SU-DHL-6 (cell line): ENCODE data around the gene PPP1CC.
A peak's percentile ranks its signal among the peaks of the same experiment; 100 is the strongest.

Experiments used
- H2AFZ ChIP-seq: fragments of 200-600 bp; sonication (generic); 2 replicates; pipeline ENCODE4 v1.6.1; 2014; ENCODE audit warnings: low read depth, mild to moderate bottlenecking, moderate library complexity, mixed read lengths, antibody characterized with exemption, low read length; ENCODE audit not compliant: severe bottlenecking
- H3F3A ChIP-seq: fragments of 200-600 bp; shearing (Covaris generic); 2 replicates; pipeline ENCODE4 v1.6.0; 2016; ENCODE audit warnings: antibody characterized with exemption, mild to moderate bottlenecking; ENCODE audit not compliant: insufficient read depth
- H3K27ac ChIP-seq: fragments of 200-600 bp; sonication (generic); 2 replicates; pipeline ENCODE4 v1.5.1; 2016; ENCODE audit warnings: low read depth, mild to moderate bottlenecking, low read length, moderate library complexity, mixed read lengths
- H3K27me3 ChIP-seq: fragments of 200-600 bp; sonication (generic), shearing (Covaris generic); 2 replicates; pipeline ENCODE4 v1.6.0; 2014; ENCODE audit warnings: mild to moderate bottlenecking, low read length
- H3K36me3 ChIP-seq: fragments of 200-600 bp; sonication (generic); 2 replicates; pipeline ENCODE4 v1.6.1; 2014; ENCODE audit warnings: mild to moderate bottlenecking, low read length, mixed read lengths
- H3K4me2 ChIP-seq: fragments of 300-600, 200-600 bp; shearing (Covaris generic), sonication (generic); 2 replicates; pipeline ENCODE4 v1.6.0; 2014; ENCODE audit warnings: low read length, low read depth, mild to moderate bottlenecking; ENCODE audit not compliant: poor library complexity, severe bottlenecking
- H3K4me3 ChIP-seq: fragments of 200-600 bp; sonication (generic); 2 replicates; pipeline ENCODE4 v1.5.1; 2014; ENCODE audit warnings: antibody characterized with exemption, low read length, mild to moderate bottlenecking, mixed read lengths; ENCODE audit not compliant: insufficient read depth, poor library complexity, severe bottlenecking
- H3K79me2 ChIP-seq: fragments of 200-600 bp; sonication (generic); 2 replicates; pipeline ENCODE4 v1.6.1; 2014; ENCODE audit warnings: mild to moderate bottlenecking, low read length, moderate library complexity; ENCODE audit not compliant: insufficient read depth
- H3K9ac ChIP-seq: fragments of 200-600 bp; sonication (generic); 2 replicates; pipeline ENCODE4 v1.7.0; 2014; ENCODE audit warnings: mild to moderate bottlenecking, low read length
- H3K9me2 ChIP-seq: fragments of 200-600 bp; sonication (generic); replicated peaks from 2 replicates; pipeline ENCODE4 v1.6.1; 2014; ENCODE audit warnings: low read length; ENCODE audit not compliant: insufficient read depth
- H3K9me3 ChIP-seq: fragments of 200-600 bp; sonication (generic); 2 replicates; pipeline ENCODE4 v1.6.1; 2014; ENCODE audit warnings: low read length, mixed read lengths; ENCODE audit not compliant: insufficient read depth
- H4K20me1 ChIP-seq: fragments of 200-600 bp; sonication (generic); 2 replicates; pipeline ENCODE4 v1.6.1; 2014; ENCODE audit warnings: low read depth, mild to moderate bottlenecking, antibody characterized with exemption, low read length, moderate library complexity, mixed read lengths
- EZH2phosphoT487 ChIP-seq: fragments of 200-600 bp; sonication (generic), shearing (Covaris generic); conservative IDR thresholded peaks from 2 replicates; pipeline ENCODE4 v1.6.1; 2018; ENCODE audit warnings: mild to moderate bottlenecking, antibody characterized with exemption, low read length, moderate library complexity, mixed read lengths
- TF ChIP-seq, protein P1 (sequence below): fragments of 200-600 bp; sonication (generic); IDR thresholded peaks from one replicate; pipeline ENCODE4 v1.5.1; 2017; ENCODE audit warnings: antibody characterized with exemption, mild to moderate bottlenecking, low read length, moderate library complexity; ENCODE audit not compliant: insufficient read depth, poor library complexity, severe bottlenecking

PPP1CC gene

DNA sequence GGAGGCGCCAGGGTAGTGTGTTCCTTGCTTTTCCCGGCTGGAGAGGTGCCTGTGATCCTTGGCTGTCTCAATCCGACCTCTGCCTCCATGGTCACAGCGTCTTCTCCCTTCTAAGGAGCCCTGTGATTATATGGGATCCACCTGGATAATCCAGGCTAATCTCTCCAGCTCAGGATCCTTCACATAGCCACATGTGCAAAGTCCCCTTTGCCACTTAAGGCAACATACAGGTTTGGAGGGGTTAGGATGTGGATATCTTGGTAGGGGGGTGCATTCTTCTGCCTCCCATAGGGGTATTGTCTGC is 52.6 kb downstream of the PPP1CC start:
- Histone ChIP-seq H4K20me1 (no peaks in the 10 kb centered on the region), H3K79me2 (peaks cover 13% of the 10 kb centered on the region; the same call in 1 of the 2 replicates), H3K27ac (peak overlapping the region; percentile 50), H3K27me3 (no peaks in the 10 kb centered on the region), H3K36me3 (no peaks in the 10 kb centered on the region), H3K4me3 (no peak overlapping the region), H3K4me2 (peak overlapping the region; percentile 53), H2AFZ (peak overlapping the region; percentile 9), H3K9ac (peak overlapping the region; percentile 66), H3K9me3 (no peaks in the 10 kb centered on the region), H3K9me2 (no peaks in the 10 kb centered on the region), H3F3A (peaks cover 12% of the 10 kb centered on the region)
- no peak for TF ChIP-seq EZH2phosphoT487
- TF ChIP-seq, protein P1, sequence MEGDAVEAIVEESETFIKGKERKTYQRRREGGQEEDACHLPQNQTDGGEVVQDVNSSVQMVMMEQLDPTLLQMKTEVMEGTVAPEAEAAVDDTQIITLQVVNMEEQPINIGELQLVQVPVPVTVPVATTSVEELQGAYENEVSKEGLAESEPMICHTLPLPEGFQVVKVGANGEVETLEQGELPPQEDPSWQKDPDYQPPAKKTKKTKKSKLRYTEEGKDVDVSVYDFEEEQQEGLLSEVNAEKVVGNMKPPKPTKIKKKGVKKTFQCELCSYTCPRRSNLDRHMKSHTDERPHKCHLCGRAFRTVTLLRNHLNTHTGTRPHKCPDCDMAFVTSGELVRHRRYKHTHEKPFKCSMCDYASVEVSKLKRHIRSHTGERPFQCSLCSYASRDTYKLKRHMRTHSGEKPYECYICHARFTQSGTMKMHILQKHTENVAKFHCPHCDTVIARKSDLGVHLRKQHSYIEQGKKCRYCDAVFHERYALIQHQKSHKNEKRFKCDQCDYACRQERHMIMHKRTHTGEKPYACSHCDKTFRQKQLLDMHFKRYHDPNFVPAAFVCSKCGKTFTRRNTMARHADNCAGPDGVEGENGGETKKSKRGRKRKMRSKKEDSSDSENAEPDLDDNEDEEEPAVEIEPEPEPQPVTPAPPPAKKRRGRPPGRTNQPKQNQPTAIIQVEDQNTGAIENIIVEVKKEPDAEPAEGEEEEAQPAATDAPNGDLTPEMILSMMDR: no peak

DNA sequence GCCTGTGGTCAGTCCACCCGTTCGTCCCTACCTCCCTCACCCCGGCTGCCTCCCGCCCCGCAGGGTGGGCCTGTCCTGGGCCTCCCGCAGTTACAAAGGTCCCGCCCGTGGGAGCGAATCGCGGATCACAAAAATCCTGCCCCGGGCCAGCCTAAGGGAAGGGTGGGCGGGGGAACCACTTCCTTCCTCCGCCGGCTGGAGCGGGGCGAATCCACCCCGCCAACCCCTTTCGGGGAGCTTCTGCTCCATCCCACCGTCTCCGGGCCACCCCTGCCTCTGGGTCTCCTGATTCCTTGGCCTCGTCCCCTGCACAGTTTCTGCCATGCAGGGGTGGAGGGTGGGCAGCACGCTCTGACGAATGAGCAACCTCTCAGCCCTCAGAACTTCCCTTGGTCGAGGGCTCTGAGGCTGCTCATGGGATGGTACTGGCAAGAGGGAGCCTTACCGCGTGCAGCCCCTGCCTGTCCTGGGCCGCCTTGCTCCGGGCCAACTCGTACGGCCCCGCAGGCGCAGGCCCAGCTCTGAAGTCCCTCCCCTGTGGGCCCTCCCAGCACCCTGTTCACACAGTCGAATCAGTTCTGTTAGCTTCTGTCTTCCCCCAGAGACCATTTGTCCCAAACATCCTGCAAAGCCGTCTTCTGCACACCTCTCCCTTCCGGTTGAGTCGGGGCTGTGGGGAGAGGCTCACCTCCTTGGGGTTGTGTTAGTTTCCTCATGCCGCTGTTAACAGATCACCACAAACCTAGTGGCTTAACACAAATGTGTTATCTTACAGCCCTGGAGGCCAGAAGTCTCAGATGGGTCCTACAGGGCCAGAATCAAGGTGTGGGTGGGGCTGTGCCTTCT is 53.2 kb downstream of the PPP1CC start:
- Histone ChIP-seq H4K20me1 (no peaks in the 10 kb centered on the region), H3K4me2 (peak overlapping the region; percentile 53), H3K27ac (peak overlapping the region; percentile 50), H3K36me3 (no peaks in the 10 kb centered on the region), H3K9me3 (no peaks in the 10 kb centered on the region), H3K9me2 (no peaks in the 10 kb centered on the region), H3K79me2 (peaks cover 13% of the 10 kb centered on the region; the same call in 1 of the 2 replicates), H3K9ac (peak overlapping the region; percentile 66), H3K27me3 (no peaks in the 10 kb centered on the region), H2AFZ (peak overlapping the region; percentile 9), H3K4me3 (peak overlapping the region; percentile 21), H3F3A (peaks cover 12% of the 10 kb centered on the region)
- TF ChIP-seq, protein P1: no peak
- no peak for TF ChIP-seq EZH2phosphoT487

DNA sequence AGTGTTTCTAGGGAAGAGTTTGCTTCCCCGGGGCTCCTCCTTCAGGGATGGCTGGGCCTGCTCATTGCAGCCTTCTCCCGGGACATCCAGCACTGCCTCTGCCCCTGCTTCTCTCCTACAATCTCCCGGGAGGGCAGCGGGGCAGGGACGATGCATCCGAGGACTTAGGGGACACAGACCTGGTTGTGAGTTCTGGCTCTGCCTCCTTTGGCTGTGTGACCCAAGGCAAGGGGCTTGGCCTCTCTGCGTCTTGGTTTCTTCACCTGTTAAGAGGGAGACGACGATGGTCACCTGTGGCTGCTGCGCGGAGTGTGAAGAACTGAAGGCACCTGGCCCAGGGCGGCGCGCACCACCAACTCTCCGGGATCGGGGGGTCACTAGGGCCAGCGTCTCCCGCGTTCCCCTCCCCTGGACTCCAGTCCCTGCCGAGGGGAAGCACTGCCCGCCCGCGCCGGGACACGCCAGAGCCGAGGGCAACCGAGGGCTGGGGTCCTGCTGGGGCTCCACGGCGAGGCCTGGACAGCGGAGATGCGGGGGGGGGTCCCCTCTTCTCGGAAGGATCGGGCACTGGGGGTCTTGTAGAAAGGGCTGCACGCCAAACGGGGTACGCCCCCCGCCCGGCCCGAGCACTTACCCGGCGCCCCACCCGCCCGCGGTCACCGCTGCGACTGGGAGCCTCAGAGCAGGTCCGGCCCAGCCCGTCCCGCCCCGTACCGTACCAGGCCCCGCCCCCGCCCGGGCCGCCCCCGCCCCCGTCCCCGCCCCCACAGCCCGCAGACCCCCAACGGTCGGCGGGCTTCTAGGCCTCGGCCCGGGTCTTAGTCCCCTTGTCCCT is 54.0 kb downstream of the PPP1CC start, which contains the start of gene HVCN1:
TSS of gene HVCN1 (minus strand) at position 670 of the 835 bp plus-strand sequence. CDS start 5,870 bp downstream, outside the sequence.
- H3K36me3 ChIP-seq: no peaks in the 10 kb centered on the region
- peak within 1 kb of the TSS; percentile 50 for H3K27ac ChIP-seq
- H3K9me3 ChIP-seq: no peaks in the 10 kb centered on the region
- peak within 1 kb of the TSS; percentile 9 for H2AFZ ChIP-seq
- H3K9ac ChIP-seq: peak within 1 kb of the TSS; percentile 66
- TF ChIP-seq, protein P1: no peak
- no peak for TF ChIP-seq EZH2phosphoT487
- H3K4me3 ChIP-seq: peak within 1 kb of the TSS; percentile 68
- H3K4me2 ChIP-seq: peak within 1 kb of the TSS; percentile 79
- peaks cover 12% of the 10 kb centered on the region for H3F3A ChIP-seq
- H3K79me2 ChIP-seq: peaks cover 13% of the 10 kb centered on the region; the same call in 1 of the 2 replicates
- H3K27me3 ChIP-seq: no peaks in the 10 kb centered on the region
- no peaks in the 10 kb centered on the region for H4K20me1 ChIP-seq
- no peaks in the 10 kb centered on the region for H3K9me2 ChIP-seq
